AG08396 (cell line): ENCODE data around the gene MFNG.

ENCODE experiments used
- DNase-seq: peaks from one replicate; pipeline ENCODE4 v3.0.0; 2012; ENCODE audit warnings: low spot score, mixed read lengths

Gene MFNG

GRCh38 chr22:37511395-37512104 lies 25.4 kb upstream of the MFNG start:
- no peak for DNase-seq

- DNase-seq, result no peak
Observed at GRCh38 chr22:37510091-37510490, 23.9 kb upstream of the MFNG start.

DNA sequence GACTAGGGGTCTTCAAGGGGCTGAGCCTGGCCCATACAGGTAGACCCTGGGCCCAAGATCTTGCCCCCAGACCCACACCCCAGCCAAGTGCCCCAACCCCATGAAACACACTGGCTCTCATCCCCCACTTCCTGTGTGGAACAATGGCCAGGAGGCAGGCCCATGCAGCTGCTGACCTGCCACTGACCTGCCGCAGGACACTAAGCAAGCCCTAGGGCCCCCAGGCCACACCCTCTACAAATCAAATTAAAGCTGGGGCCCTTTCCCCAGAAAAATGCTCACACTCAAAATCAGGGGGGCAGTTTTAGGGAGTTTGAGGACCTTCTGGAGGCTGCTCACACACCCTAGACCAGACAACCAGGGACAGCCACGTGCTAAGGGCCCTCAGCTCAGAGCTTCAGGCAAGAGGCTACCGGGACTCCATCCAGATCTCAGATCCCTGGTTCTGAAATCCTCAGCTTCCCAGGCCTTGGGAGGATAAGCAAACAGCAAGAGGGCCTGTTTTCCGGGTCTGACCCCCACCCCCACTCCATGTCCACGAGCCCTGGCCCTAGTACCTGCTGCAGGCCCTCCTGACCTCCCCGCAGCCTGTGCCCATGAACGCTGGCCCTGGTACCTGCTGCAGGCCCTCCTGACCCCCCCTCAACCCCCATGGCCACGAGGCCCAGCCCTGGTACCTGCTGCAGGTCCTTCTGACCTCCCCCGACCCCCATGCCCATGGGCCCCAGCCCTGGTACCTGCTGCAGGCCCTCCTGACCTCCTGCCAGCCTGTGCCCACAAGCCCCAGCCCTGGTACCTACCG lies 23.1 kb upstream of the MFNG start:
- DNase-seq, result no peak

DNA sequence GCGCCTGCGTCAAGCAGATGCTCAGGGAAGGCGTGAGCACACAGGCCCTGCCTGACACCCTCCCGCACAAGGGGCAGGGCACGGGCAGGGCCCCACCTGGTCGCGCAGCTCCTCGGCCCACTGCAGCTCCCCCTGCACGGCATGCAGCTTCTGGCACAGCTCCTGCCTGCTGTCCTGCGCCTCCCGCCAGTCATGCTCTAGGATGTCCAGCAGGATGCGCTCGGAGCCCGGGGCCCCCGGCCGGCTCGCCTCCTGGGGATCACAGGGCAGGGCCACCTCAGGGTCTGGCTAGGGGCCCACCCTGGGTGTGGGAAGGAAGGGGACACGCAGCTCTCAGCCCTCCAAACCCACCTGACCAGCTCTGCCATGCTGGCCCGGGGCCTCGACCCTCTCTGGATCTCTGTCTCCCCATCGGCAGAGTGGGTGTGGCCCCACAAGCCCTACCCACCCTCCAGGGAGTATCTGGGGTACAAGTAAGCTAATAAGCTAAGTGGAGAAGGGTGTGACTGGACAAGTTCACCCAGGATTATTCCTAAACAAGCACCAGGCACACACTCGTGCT lies 22.3 kb upstream of the MFNG start:
- DNase-seq, result no peak

- DNase-seq, result no peak
Observed at GRCh38 chr22:37507731-37508130, 21.5 kb upstream of the MFNG start.

DNA sequence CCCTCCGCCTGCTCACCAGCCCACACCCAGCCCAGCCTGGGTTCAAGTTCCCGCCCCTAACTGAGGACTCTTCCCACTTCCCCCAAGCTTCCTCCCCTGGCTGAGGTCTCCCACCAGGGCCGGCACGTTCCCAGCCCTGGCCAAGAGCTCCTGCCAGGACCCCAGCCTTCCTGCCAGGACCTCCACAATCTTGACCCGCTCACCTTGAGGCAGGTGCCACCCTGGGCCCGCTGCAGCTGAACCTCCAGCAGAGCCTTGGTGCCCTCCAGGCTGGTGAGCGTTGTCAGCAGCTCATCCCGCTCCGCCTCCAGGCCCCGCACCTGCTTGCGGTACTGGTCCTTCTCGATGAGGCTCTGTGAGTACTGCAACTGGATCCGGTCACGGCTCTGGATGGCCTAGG lies 19.8 kb upstream of the MFNG start:
- no peak for DNase-seq

- DNase-seq, result no peak
Observed at GRCh38 chr22:37505565-37505964, 19.4 kb upstream of the MFNG start.

DNA sequence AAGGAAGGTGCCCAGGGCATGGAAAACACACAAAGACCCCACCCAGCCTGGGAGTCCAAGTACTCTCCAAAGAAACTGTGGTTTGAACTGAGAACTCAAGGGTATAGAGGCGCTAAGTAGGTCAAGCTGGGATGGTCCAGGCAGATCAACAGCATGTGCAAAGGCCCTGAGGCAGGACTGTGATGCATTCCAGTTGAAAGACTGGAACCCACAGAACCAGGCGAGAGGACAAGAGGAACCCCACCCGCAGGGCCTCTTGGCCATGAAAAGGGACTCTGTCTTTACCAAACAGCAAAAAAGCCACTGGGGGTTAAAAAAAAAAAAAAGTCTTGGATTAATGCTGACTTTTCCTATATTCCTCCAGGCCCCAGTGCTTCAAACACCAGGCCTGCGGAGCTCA lies 18.8 kb upstream of the MFNG start:
- DNase-seq, result no peak

DNA sequence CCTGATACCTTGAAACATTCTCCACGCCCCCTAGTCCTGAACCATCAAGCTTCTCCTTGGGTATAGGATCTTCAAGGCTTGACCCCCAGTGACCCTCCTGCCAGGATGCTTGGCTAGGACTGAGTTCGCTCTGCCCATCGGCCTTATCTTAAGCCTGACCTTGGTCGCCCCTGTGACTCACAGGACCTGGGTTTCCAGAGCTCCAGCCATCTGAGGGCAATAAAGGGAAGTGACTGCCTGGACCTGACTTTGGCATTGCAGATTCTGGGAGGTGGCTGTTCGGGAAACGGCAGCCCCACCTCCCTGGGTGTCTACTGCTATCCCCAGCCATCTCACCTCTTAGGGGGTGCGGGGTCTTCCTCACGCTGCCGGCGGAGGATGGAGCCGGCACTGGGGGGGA lies 17.7 kb upstream of the MFNG start:
- DNase-seq, result no peak

DNA sequence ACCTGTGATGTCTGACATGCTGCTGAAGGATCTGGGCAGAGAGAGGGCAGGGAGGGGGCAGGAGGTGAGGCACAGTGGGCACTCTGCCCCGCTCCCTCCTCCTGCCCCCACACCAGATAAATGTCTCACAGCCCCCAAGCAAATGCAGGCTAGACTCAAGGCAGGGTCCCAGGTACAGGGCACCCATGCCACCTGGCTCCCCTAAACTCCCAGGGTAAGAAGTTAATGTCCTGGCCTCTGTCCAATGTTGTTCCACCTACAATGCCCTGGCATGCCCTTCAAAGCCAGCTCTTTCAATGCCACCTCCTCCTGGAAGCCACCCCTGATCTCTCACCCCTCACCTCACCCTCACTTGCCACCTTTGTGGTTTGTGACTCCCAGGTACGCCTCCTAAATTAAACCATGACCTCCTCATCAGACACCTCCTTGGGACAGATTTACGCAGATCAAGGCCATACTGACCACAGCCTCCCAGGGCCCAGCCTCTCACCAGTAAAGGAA lies 17.0 kb upstream of the MFNG start:
- DNase-seq, result no peak

GRCh38 chr22:37502342-37503182 lies 16.4 kb upstream of the MFNG start:
- no peak for DNase-seq

DNA sequence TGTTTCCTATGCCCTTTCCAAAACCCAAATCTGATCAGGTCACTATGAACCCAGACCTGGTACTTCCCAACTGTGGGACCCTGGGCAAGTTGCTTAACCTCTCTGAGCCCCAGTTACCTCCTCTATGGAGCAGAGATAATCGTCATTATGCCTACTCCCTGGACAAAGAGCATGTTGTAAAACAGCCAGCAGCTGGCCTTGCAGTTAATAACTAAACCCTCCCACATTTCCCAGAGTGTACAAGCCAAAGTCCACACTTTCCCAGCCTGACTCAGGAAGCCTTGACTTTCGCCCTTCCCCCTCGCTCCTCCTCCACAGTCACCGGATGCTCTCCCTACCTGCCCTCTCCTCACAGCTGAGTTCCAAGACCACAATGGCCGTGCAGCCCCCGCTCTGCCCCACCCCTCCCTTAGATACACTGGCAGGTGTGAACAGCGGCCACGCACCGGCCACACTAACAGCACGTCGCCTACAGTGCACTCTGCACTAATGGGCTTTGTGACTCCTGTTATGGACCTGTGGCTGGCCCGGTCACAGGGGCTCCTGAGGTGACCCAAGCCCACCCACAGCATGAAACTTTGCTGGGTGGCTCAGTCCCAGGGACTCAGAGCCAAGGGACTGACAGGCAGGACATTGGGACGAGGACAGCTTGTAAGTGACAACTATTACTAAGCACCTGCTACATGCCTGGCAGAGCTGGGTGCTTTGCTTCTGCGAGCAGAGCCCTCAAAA lies 15.6 kb upstream of the MFNG start:
- DNase-seq, result peak; percentile 83

DNA sequence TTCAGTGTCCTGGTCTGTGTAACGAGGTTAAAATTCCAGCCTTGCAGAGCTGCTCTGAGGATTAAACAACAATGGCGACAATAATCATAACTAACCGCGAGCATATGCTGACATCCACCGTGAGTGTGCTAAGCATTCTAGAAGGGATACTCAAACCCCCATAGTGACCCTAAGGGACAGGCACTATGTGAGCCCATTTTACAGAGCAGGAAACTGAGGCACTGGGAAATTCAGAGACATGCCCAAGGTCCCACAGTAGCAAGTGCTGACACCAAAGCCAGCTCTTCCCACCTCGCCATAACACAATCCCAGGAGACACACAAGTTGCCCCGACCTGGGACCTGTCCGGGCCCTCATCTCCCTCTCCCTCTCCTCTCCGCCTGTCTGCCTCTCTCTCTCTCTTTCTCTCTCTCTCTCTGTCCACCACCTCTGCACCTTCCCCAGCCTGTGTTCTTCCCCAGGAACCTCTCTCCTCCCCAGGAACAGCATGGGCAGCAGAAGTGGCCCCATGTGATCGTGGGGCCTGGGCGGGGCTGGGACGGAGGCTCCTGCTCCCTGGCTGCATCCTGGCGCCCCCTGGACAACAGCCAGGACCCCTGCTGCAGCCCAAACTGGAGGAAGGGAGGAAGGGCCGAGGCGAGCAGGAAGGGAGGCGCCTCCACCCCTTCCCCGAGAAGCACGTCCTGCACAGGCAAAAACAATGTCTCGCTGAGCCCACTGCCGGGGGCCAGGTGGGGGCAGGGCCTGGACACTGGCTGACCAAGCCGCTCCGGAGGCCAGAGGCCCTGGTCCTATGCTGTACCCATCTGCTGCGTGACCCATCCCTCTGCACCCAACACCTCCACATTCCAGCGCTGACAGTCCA lies 14.8 kb upstream of the MFNG start:
- DNase-seq, result no peak

GRCh38 chr22:37499789-37500540 lies 13.8 kb upstream of the MFNG start:
- no peak for DNase-seq

DNA sequence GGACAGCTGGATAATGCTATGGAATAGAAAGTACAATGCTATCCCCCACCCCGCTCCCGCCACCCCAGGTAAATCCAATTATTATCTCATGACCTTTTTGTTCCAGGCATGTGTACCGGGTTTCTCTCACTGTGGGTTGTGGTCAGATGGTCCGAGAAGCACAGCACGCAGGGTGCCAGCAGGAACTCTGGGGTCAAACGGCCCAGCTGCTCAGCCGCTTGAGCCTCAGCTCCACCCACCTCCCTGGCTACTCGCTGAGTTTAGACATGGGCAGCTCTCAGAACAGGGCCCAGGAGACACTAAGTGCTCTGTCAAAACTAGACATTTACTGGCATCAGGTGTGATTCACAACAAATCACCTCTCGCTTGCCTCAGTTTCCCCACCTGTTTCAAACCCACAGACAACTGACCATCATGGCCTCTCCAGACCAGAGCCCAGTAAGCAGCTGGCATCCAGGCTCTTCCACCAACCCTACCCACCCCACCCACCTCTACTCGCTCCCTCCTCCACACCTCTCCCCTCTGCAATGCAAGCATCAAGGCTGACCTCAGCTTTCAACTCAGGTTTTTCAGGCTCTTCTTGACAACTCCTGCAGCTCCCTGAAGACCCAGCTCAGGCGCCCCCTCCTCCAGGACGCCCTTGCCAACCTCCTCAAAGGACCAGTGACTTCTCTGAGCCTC lies 13.0 kb upstream of the MFNG start:
- no peak for DNase-seq

GRCh38 chr22:37498289-37498909 lies 12.2 kb upstream of the MFNG start:
- DNase-seq, result no peak

DNA sequence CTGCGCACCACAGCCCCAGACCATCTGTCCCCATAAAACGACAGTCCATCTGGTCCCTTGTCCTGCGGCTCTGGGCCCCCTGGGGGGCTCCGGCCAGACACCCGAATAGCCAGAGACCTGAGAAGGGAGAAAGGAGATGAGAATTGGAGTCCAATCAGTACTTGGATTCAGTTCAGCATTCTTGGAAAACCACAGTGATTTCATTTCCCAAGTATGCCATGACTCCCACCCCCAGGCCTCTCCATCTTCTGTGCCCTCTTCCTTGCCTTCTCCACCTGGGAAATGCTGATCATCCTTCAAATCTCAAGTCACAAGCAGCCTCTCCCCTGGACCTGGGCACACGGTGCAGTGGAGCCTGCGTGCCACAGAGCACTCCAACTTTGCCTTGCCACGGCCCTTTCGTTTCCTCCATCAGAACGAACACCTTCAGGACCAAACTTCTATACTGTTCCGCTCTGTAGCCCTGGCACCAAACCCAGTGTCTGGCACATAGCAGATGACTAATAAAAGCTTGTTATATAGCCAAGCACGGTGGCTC lies 10.9 kb upstream of the MFNG start:
- DNase-seq, result peak; percentile 92

DNA sequence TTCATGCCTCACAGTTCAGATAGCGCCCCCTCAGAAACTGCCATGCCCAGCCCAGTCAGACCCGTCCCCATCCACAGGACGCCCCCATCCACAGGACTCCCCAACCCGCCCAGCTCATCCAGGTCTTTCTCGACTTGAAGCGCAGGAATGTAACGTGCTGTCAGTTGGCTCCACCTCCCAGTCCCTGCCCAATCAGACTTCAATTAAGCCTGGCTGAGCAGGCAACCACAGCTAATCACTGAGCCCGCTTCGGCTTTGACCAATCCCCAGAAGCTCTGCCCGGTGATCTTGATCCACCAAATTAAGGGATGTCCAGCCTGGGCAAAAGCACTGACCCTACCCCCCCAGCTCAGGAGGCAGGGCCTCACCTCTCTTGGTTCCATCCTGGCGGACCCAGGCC lies 10.5 kb upstream of the MFNG start:
- DNase-seq, result peak; percentile 76
